Lower leg skin (tissue), 4 donors: ENCODE results near the gene FAM124A. TPM values are rescaled to one million over a fixed set of nuclear protein-coding genes. Genes with fewer than 3 reads are reported as not detected.

Experiments used
- DNase-seq, 2 donors: peaks; one replicate each; pipeline ENCODE4 v3.0.0-alpha.2; 2019; ENCODE audit warnings: low spot score in 2 of 2
- H3K4me3 ChIP-seq: fragments of 200-600 bp; sonication (generic); 2 replicates; pipeline ENCODE4 v1.5.1; 2017; ENCODE audit warnings: mild to moderate bottlenecking, low read depth; ENCODE audit not compliant: poor library complexity, severe bottlenecking
- CTCF ChIP-seq, 3 donors: fragments of 450-650 bp; IDR thresholded peaks; one replicate each; pipeline ENCODE4 v1.5.1; 2016; ENCODE audit warnings: antibody characterized with exemption in 3 of 3, mild to moderate bottlenecking in 3 of 3, moderate library complexity in 2 of 3
- POLR2A ChIP-seq, 2 donors: fragments of 450-650 bp; IDR thresholded peaks; one replicate each; pipeline ENCODE4 v1.6.1; 2016 to 2017; ENCODE audit warnings: antibody characterized with exemption in 2 of 2, mild to moderate bottlenecking in 1 of 2, moderate library complexity in 1 of 2
- WGBS, 2 donors: methylation state at CpG; one replicate each; pipeline ENCODE4 v1.1.5; 2018; 5-methylcytosine and 5-hydroxymethylcytosine counted together
- intact Hi-C: fragments of 100-400 bp; cut with DNase I; formaldehyde crosslinking; loops from one replicate; pipeline ENCODE4 v1.15.0; 2023; ENCODE audit warnings: low total_unique reads
- total RNA-seq, 4 donors: library from RNA; depleted of rRNA; stranded (reverse); fragments of >200 nt; gene quantifications; one replicate each; pipeline ENCODE4 v1.1.0, GENCODE V29; 2016

The FAM124A gene
- total RNA-seq, 4 donors from 2014 or later, result 0.30 to 5.0 (median 2.1) TPM

- TF ChIP-seq POLR2A (IDR thresholded peaks at IDR 0.05) (no peak), CTCF (IDR thresholded peaks at IDR 0.05) (no peak)
- 52 to 56% methylated on average over 6 of the region's 6 CpGs for whole genome bisulfite sequencing, 2 donors
- no peak overlapping the region for H3K4me3 ChIP-seq
- peak in 1 of 2 donors; percentile 6 for DNase-seq
- intact Hi-C loops, result no loop called here
Measured at GRCh38 chr13:51292000-51292565, 69.9 kb downstream of the FAM124A start.

- no peak for DNase-seq
- WGBS, 2 donors, result 66 to 72% methylated on average over 2 of the region's 2 CpGs
- TF ChIP-seq CTCF (IDR thresholded peaks at IDR 0.05), result no peak
- TF ChIP-seq POLR2A (IDR thresholded peaks at IDR 0.05), result no peak
Measured at GRCh38 chr13:51297556-51297955, 75.4 kb downstream of the FAM124A start.

GRCh38 chr13:51298812-51299211 lies 76.6 kb downstream of the FAM124A start:
- intact Hi-C loops, result no loop called here
- H3K4me3 ChIP-seq, result no peak overlapping the region
- no peak for TF ChIP-seq CTCF (IDR thresholded peaks at IDR 0.05)
- no peak for TF ChIP-seq POLR2A (IDR thresholded peaks at IDR 0.05)
- no peak for DNase-seq
- WGBS, 2 donors, result 90 to 97% methylated on average over 1 of the region's 1 CpG

More at GRCh38 chr13:51297556-51297955, 75.4 kb downstream of the FAM124A start:
- H3K4me3 ChIP-seq, result no peak overlapping the region
- intact Hi-C loops, result no loop called here

GRCh38 chr13:51303063-51303552 lies 80.9 kb downstream of the FAM124A start:
- 68 to 84% methylated on average over 2 of the region's 2 CpGs for WGBS, 2 donors
- TF ChIP-seq CTCF (IDR thresholded peaks at IDR 0.05) (no peak), POLR2A (IDR thresholded peaks at IDR 0.05) (no peak)
- H3K4me3 ChIP-seq, result no peak overlapping the region
- intact Hi-C loops, result no loop called here
- no peak for DNase-seq

- TF ChIP-seq CTCF (IDR thresholded peaks at IDR 0.05) (no peak), POLR2A (IDR thresholded peaks at IDR 0.05) (no peak)
- intact Hi-C loops, result no loop called here
Measured at GRCh38 chr13:51303882-51304281, 81.7 kb downstream of the FAM124A start.

More at GRCh38 chr13:51303882-51304281, 81.7 kb downstream of the FAM124A start:
- DNase-seq, result no peak
- H3K4me3 ChIP-seq, result no peak overlapping the region
